ENCODE measurements around the gene DOCK3.

- TF ChIP-seq TAF1 (IDR thresholded peaks at IDR 0.05; ENCODE audit: low read depth, low read length), result no peak
- no peak for TF ChIP-seq POLR2AphosphoS5 (IDR thresholded peaks at IDR 0.05; ENCODE audit: low read depth, low read length)
- TF ChIP-seq POLR2A (IDR thresholded peaks at IDR 0.05; ENCODE audit: low read depth, low read length), result no peak
Observed at GRCh38 chr3:50848308-50848707, 173.6 kb downstream of the DOCK3 start.

All from GM12891 (cell line).